NT2/D1 (cell line): Measurements from ENCODE around the gene RING1.

Experiments
- YY1 ChIP-seq: IDR thresholded peaks from 2 replicates; pipeline ENCODE4 v1.6.1; 2011; ENCODE audit not compliant: insufficient read length, insufficient read depth
- ZNF274 ChIP-seq: IDR thresholded peaks from 2 replicates; pipeline ENCODE4 v1.6.1; 2011; ENCODE audit warnings: mild to moderate bottlenecking, low read depth, low read length

DNA sequence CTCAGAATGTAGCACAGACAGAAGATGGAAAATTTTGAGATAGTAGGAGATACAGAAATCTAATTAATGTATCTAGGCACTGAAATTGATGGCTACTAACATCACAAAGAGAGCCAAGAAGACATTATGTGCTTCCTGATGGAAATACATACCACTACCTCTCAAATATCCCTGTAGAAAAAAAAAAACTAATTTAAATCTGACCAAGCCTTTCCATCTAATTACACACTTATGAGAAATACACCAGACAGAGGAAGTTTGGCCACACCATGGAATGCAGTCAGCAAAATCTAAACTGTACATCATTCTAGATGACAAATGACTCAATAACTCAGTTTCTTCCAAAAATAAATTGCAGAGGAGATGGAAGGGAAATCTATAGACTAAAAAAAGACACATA, 44.5 kb downstream of the RING1 start:
- no peak for TF ChIP-seq ZNF274
- TF ChIP-seq YY1, result no peak
